Measurements from ENCODE around the gene TMEM87A. TPM values are rescaled to one million over a fixed set of nuclear protein-coding genes. Genes with fewer than 3 reads are reported as not detected.
A peak's percentile ranks its signal among the peaks of the same experiment; 100 is the strongest.

TMEM87A gene
- total RNA-seq, 1 experiment from 2014 or later, result 55.8 TPM

- ATAC-seq (peak; percentile 5), DNase-seq (peak; percentile 51)
- no peaks in the 10 kb centered on the region for H3K9me3 ChIP-seq (ENCODE audit: low read length)
- H3K27ac ChIP-seq (ENCODE audit: low read length), result peak overlapping the region; percentile 94
- peaks cover 28% of the 10 kb centered on the region for H4K20me1 ChIP-seq (ENCODE audit: low read length)
- 0 out of 2 replicates have a peak, but pooled peaks cover 1% of the 10 kb centered on the region for H3K36me3 ChIP-seq (ENCODE audit: low read depth, low read length)
- H2AFZ ChIP-seq (ENCODE audit: low read length), result peak overlapping the region; percentile 86
- H3K4me1 ChIP-seq (ENCODE audit: insufficient read depth, low read length), result peaks cover 41% of the 10 kb centered on the region
- TF ChIP-seq, protein P1, sequence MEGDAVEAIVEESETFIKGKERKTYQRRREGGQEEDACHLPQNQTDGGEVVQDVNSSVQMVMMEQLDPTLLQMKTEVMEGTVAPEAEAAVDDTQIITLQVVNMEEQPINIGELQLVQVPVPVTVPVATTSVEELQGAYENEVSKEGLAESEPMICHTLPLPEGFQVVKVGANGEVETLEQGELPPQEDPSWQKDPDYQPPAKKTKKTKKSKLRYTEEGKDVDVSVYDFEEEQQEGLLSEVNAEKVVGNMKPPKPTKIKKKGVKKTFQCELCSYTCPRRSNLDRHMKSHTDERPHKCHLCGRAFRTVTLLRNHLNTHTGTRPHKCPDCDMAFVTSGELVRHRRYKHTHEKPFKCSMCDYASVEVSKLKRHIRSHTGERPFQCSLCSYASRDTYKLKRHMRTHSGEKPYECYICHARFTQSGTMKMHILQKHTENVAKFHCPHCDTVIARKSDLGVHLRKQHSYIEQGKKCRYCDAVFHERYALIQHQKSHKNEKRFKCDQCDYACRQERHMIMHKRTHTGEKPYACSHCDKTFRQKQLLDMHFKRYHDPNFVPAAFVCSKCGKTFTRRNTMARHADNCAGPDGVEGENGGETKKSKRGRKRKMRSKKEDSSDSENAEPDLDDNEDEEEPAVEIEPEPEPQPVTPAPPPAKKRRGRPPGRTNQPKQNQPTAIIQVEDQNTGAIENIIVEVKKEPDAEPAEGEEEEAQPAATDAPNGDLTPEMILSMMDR (conservative IDR thresholded peaks at IDR 0.05; ENCODE audit: low read depth, low read length), result no peak
- BruUV-seq (replicated peaks), result TSS peak; percentile 79
- peaks cover 57% of the 10 kb centered on the region for H3K79me2 ChIP-seq (ENCODE audit: low read length)
- no peaks in the 10 kb centered on the region for H3F3A ChIP-seq (ENCODE audit: low read length, unreplicated experiment)
- peak overlapping the region; percentile 77 for H3K4me3 ChIP-seq (ENCODE audit: low read length)
- no peaks in the 10 kb centered on the region for H3K27me3 ChIP-seq (ENCODE audit: low read length)
- CTCF ChIA-PET, result no interaction called here
- H3K9ac ChIP-seq (ENCODE audit: low read length), result peak overlapping the region; percentile 88
- intact Hi-C loops (cut with micrococcal nuclease), result loop anchor here (2.0 to 5.0 kb wide), 4 partner anchors 48 to 113 kb away; partner anchors contain the start of gene VPS39
- no peaks in the 10 kb centered on the region for H3K9me2 ChIP-seq (replicated peaks; ENCODE audit: low read length)
- POLR2A ChIA-PET (ENCODE audit: unreplicated experiment), result interaction anchor here (0.6 to 1.0 kb wide), 4 partner anchors 29 to 881 kb away, joined by 3 read pairs; partner anchors contain the start of gene VPS39
- H3K4me2 ChIP-seq (ENCODE audit: low read length), result peak overlapping the region; percentile 96
Measured at GRCh38 chr15:42273900-42274701, 868 bp upstream of the TMEM87A start.

- Histone ChIP-seq H2AFZ (ENCODE audit: low read length) (no peak overlapping the region), H3F3A (ENCODE audit: low read length, unreplicated experiment) (no peaks in the 10 kb centered on the region), H3K79me2 (ENCODE audit: low read length) (peaks cover 75% of the 10 kb centered on the region), H3K9me3 (ENCODE audit: low read length) (no peaks in the 10 kb centered on the region), H4K20me1 (ENCODE audit: low read length) (peaks cover 34% of the 10 kb centered on the region), H3K4me2 (ENCODE audit: low read length) (peak overlapping the region; percentile 96), H3K4me1 (ENCODE audit: insufficient read depth, low read length) (peaks cover 37% of the 10 kb centered on the region), H3K27me3 (ENCODE audit: low read length) (no peaks in the 10 kb centered on the region), H3K9me2 (replicated peaks; ENCODE audit: low read length) (no peaks in the 10 kb centered on the region), H3K36me3 (ENCODE audit: low read depth, low read length) (peaks cover 25% of the 10 kb centered on the region), H3K9ac (ENCODE audit: low read length) (peak overlapping the region; percentile 61), H3K4me3 (ENCODE audit: low read length) (peak overlapping the region; percentile 77), H3K27ac (ENCODE audit: low read length) (peak overlapping the region; percentile 94)
- intact Hi-C loops (cut with micrococcal nuclease), result loop anchor here (1.0 to 5.0 kb wide), 4 partner anchors 26 to 116 kb away; no protein-coding TSS in a partner anchor
- no peak for TF ChIP-seq EZH2phosphoT487 (IDR thresholded peaks at IDR 0.05; ENCODE audit: borderline replicate concordance, low read length)
- TF ChIP-seq EZH2 (IDR thresholded peaks at IDR 0.05; ENCODE audit: low read length, unreplicated experiment), result no peak
- TF ChIP-seq, protein P1 (conservative IDR thresholded peaks at IDR 0.05; ENCODE audit: low read depth, low read length), result no peak
- BruUV-seq (replicated peaks), result TSS peak; percentile 9
- DNase-seq (peak; percentile 64), ATAC-seq (peak; percentile 23)
- POLR2A ChIA-PET (ENCODE audit: unreplicated experiment), result interaction anchor here (0.8 kb wide), 1 partner anchor 43 kb away, joined by 4 read pairs; no protein-coding TSS in a partner anchor
- CTCF ChIA-PET, result interaction anchor here (0.6 kb wide), 1 partner anchor 43 kb away, joined by 4 read pairs; no protein-coding TSS in a partner anchor
Measured at GRCh38 chr15:42270996-42271395, 2.2 kb downstream of the TMEM87A start.
